ENCODE measurements around the gene SP140L. TPM values are rescaled to one million over a fixed set of nuclear protein-coding genes. Genes with fewer than 3 reads are reported as not detected.

Gene SP140L
- total and polyA plus RNA-seq, 3 experiments from 2014 or later: 30.1 to 32.5 (median 31.4) TPM

DNA sequence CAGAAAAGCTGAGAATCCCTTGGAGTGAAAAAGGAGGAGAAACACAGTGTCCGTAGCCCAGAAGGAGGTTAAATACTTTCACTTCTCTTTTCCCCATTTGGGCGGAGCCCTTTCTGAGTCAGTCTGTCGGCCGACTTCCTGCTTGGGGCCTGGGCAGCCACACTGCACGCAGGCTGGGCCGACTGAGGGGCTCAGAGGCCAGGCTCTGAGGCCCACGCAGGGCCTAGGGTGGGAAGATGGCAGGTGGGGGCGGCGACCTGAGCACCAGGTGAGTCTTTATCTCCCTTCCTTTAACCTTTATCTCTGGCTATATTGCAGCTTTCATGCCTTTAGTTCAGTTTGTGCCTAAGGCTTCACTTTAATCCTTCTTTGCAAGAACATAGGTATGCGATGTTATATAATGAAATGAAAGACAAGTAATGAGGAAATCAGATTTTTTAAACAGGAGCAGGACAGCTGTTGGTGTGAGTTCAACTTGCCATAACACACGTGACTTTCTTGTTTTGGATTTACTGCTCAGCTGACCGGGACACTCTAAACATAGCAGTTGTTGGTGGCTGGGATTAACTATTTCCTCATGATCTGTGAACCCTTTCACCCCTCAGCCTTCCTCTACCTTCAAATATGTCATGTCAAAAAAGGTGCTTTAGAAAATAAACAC is 89.2 kb downstream of the SP140L start, which contains the start of gene SP100:
SP100 (plus strand) TSS at position 141 of the 661 bp plus-strand sequence; CDS start at position 237, 96 bp downstream.
- H3K4me1 ChIP-seq (ENCODE audit: insufficient read depth, low read length): peaks cover 70% of the 10 kb centered on the region
- CTCF ChIA-PET: interaction anchor here (1.5 kb wide), 1 partner anchor 197 kb away, joined by 3 read pairs; no protein-coding TSS in a partner anchor

DNA sequence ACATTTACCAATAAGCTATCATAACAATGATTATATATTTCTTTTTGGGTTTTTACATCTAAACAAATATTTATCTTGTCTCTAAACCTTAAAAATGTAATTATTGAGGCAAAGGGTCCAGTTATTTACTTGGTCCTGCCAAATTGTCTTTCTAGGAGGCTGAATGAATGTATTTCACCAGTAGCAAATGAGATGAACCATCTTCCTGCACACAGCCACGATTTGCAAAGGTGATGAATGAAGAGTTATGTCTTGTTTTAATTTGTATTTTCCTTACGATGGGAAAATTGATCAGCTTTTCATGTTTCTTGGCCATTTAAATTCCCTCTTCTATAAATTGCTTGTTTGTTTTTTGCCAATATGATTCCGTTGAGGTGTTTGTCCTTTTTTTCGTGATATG is 90.4 kb downstream of the SP140L start:
- H3K9me3 Mint-ChIP-seq: no peaks in the 10 kb centered on the region
- H3K4me3 Mint-ChIP-seq: peak overlapping the region; percentile 82 to 99 (median 93)
- CTCF ChIA-PET: interaction anchor here (0.9 to 1.7 kb wide), 3 partner anchors 13 to 186 kb away, joined by 3 read pairs; no protein-coding TSS in a partner anchor
- DNase-seq: no peak
- peaks cover 4 to 50% (median 15%) of the 10 kb centered on the region in 3 donors for H3K36me3 Mint-ChIP-seq
- peak overlapping the region; percentile 26 to 96 (median 84) for H3K27ac Mint-ChIP-seq
- peaks cover 74 to 93% (median 87%) of the 10 kb centered on the region in 3 donors for H3K4me1 Mint-ChIP-seq
- Histone ChIP-seq H3K4me3 (ENCODE audit: low read length) (peak overlapping the region; percentile 96), H3K4me1 (ENCODE audit: insufficient read depth, low read length) (peaks cover 76% of the 10 kb centered on the region), H3K36me3 (ENCODE audit: insufficient read depth, low read length) (peaks cover 1% of the 10 kb centered on the region), H3K27ac (ENCODE audit: low read depth, low read length) (no peak overlapping the region), H3K27me3 (ENCODE audit: insufficient read depth, low read length, poor library complexity, severe bottlenecking) (no peaks in the 10 kb centered on the region), H3K9me3 (ENCODE audit: low read length) (no peaks in the 10 kb centered on the region)
- POLR2A ChIA-PET: interaction anchor here (0.6 to 1.9 kb wide), 2 partner anchors 134 to 185 kb away, joined by 5 to 7 read pairs; no protein-coding TSS in a partner anchor
- H3K27me3 Mint-ChIP-seq: no peaks in the 10 kb centered on the region

More for the DNA sequence above, 89.2 kb downstream of the SP140L start, which contains the start of gene SP100:
- H3K9me3 Mint-ChIP-seq: no peaks in the 10 kb centered on the region
- H3K36me3 ChIP-seq (ENCODE audit: insufficient read depth, low read length): no peaks in the 10 kb centered on the region
- H3K4me3 Mint-ChIP-seq: peak within 1 kb of the TSS; percentile 82 to 99 (median 93)
- H3K27me3 ChIP-seq (ENCODE audit: insufficient read depth, low read length, poor library complexity, severe bottlenecking): no peaks in the 10 kb centered on the region
- H3K27ac ChIP-seq (ENCODE audit: low read depth, low read length): peak within 1 kb of the TSS; percentile 91
- H3K27ac Mint-ChIP-seq: peak within 1 kb of the TSS; percentile 90 to 100 (median 98)
- H3K9me3 ChIP-seq (ENCODE audit: low read length): no peaks in the 10 kb centered on the region
- H3K4me1 Mint-ChIP-seq: peaks cover 71 to 88% (median 85%) of the 10 kb centered on the region in 3 donors
- no peaks in the 10 kb centered on the region for H3K27me3 Mint-ChIP-seq
- DNase-seq: peak; percentile 65 to 89 (median 78)
- H3K36me3 Mint-ChIP-seq: peaks cover 4 to 49% (median 7%) of the 10 kb centered on the region in 3 donors
- H3K4me3 ChIP-seq (ENCODE audit: low read length): peak within 1 kb of the TSS; percentile 96
- POLR2A ChIA-PET: interaction anchor here (1.3 to 1.9 kb wide), 2 partner anchors 89 to 187 kb away, joined by 5 to 7 read pairs; partner anchors contain the start of gene SP140L

DNA sequence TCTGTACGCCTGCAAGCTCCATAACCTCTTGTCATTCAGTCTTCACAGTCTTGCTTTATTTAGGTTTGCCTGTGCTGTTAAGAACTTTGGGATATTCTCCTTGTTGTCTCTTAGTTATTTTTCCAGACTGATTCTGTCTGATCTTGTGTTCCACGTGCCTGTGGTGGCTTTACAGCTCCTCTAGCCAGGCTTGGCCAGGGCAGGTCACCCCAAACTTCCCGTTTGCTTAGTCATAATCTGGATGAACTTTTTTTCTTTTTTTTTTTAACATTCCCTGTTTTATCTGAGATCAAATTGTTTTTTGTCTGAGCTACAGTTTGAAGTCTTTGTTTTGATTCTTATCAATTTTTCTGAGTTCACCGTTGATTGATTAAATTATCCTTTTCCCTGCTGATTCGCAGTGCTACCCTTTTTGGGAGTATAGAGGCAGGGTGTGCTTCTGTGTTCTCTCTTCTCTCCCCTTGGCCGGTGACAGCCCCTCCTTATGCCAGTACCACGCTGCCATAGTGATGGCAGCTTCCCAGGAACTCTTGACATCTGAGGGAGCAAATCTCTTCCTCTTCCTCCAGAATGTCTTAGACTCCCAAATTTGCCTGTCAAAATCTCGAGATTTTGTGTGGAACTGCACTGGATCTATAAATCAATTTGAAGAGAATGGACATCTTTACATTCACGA is 91.5 kb downstream of the SP140L start:
- no peaks in the 10 kb centered on the region for H3K9me3 ChIP-seq (ENCODE audit: low read length)
- Mint-ChIP-seq H3K27me3 (no peaks in the 10 kb centered on the region), H3K36me3 (peaks cover 4 to 55% (median 19%) of the 10 kb centered on the region in 3 donors), H3K27ac (peak overlapping the region; percentile 12 to 93 (median 86)), H3K9me3 (no peaks in the 10 kb centered on the region), H3K4me3 (peak overlapping the region; percentile 82 to 99 (median 93)), H3K4me1 (peaks cover 77 to 93% (median 87%) of the 10 kb centered on the region in 3 donors)
- H3K4me3 ChIP-seq (ENCODE audit: low read length): peak overlapping the region; percentile 96
- CTCF ChIA-PET: interaction anchor here (0.9 to 1.7 kb wide), 3 partner anchors 15 to 185 kb away, joined by 3 read pairs; no protein-coding TSS in a partner anchor
- DNase-seq: no peak
- POLR2A ChIA-PET: interaction anchor here (0.6 to 1.9 kb wide), 2 partner anchors 184 to 185 kb away, joined by 3 to 7 read pairs; no protein-coding TSS in a partner anchor
- H3K36me3 ChIP-seq (ENCODE audit: insufficient read depth, low read length): peaks cover 4% of the 10 kb centered on the region
- no peaks in the 10 kb centered on the region for H3K27me3 ChIP-seq (ENCODE audit: insufficient read depth, low read length, poor library complexity, severe bottlenecking)
- H3K4me1 ChIP-seq (ENCODE audit: insufficient read depth, low read length): peaks cover 70% of the 10 kb centered on the region
- peak overlapping the region; percentile 20 for H3K27ac ChIP-seq (ENCODE audit: low read depth, low read length)

DNA sequence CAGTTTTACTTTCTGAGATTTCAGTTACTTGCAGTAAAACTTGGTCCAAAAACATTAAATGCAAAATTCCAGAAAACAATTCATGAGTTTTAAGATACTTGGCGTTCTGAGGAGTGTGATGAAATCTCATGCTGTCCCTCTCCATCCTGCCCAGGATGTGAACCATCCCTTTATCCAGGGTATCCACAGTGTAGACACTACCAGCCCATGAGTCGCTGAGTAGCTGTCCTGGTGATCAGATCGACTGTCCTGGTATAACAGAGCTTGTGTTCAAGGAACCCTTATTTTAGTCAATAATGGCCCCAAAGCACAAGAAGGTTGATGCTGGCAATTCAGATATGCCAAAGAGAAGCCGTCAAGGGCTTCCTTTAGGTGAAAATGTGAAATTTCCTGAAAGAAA is 92.2 kb downstream of the SP140L start:
- Histone ChIP-seq H3K27me3 (ENCODE audit: insufficient read depth, low read length, poor library complexity, severe bottlenecking) (no peaks in the 10 kb centered on the region), H3K27ac (ENCODE audit: low read depth, low read length) (no peak overlapping the region), H3K4me1 (ENCODE audit: insufficient read depth, low read length) (peaks cover 70% of the 10 kb centered on the region), H3K36me3 (ENCODE audit: insufficient read depth, low read length) (peaks cover 4% of the 10 kb centered on the region), H3K4me3 (ENCODE audit: low read length) (peak overlapping the region; percentile 96), H3K9me3 (ENCODE audit: low read length) (no peaks in the 10 kb centered on the region)
- Mint-ChIP-seq H3K9me3 (no peaks in the 10 kb centered on the region), H3K36me3 (peaks cover 8 to 62% (median 26%) of the 10 kb centered on the region in 3 donors), H3K4me1 (peaks cover 78 to 93% (median 87%) of the 10 kb centered on the region in 3 donors), H3K27ac (peak overlapping the region in 7 of 8 donors; percentile 21 to 89 (median 81)), H3K4me3 (peak overlapping the region; percentile 82 to 99 (median 93)), H3K27me3 (no peaks in the 10 kb centered on the region)
- no peak for DNase-seq
- POLR2A ChIA-PET: no interaction called here
- CTCF ChIA-PET: no interaction called here

DNA sequence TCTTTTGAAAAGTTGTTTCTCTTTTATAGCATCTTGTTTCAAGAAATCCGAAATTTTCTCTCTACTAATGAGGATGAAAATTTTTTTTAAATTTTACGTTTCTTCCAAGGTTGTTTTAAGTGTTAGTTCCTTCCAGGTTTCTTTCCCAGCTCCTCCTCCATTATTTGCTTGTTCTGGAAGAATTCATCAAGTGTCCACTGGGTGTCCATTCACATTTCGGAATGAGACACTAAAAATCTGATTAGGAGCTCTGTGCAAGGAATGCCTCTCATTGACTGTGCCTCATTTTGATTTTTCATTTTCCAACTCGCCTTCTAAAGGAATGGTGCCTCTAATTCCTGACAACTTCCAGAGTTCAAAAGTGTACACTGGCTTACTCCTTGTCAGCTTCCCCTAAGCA is 95.2 kb downstream of the SP140L start:
- no peak for DNase-seq
- Histone ChIP-seq H3K27ac (ENCODE audit: low read depth, low read length) (no peak overlapping the region), H3K4me1 (ENCODE audit: insufficient read depth, low read length) (peaks cover 81% of the 10 kb centered on the region), H3K4me3 (ENCODE audit: low read length) (no peak overlapping the region), H3K27me3 (ENCODE audit: insufficient read depth, low read length, poor library complexity, severe bottlenecking) (no peaks in the 10 kb centered on the region), H3K9me3 (ENCODE audit: low read length) (no peaks in the 10 kb centered on the region), H3K36me3 (ENCODE audit: insufficient read depth, low read length) (peaks cover 4% of the 10 kb centered on the region)
- Mint-ChIP-seq H3K27me3 (no peaks in the 10 kb centered on the region), H3K4me1 (peaks cover 90 to 100% (median 98%) of the 10 kb centered on the region in 3 donors), H3K27ac (peak overlapping the region in 7 of 8 donors; percentile 1 to 71 (median 54)), H3K9me3 (no peaks in the 10 kb centered on the region), H3K4me3 (peak overlapping the region; percentile 5 to 68 (median 52)), H3K36me3 (peaks cover 8 to 77% (median 31%) of the 10 kb centered on the region in 3 donors)
- ChIA-PET CTCF (interaction anchor here (2.0 kb wide), 1 partner anchor 9 kb away, joined by 4 read pairs; no protein-coding TSS in a partner anchor), POLR2A (no interaction called here)

DNA sequence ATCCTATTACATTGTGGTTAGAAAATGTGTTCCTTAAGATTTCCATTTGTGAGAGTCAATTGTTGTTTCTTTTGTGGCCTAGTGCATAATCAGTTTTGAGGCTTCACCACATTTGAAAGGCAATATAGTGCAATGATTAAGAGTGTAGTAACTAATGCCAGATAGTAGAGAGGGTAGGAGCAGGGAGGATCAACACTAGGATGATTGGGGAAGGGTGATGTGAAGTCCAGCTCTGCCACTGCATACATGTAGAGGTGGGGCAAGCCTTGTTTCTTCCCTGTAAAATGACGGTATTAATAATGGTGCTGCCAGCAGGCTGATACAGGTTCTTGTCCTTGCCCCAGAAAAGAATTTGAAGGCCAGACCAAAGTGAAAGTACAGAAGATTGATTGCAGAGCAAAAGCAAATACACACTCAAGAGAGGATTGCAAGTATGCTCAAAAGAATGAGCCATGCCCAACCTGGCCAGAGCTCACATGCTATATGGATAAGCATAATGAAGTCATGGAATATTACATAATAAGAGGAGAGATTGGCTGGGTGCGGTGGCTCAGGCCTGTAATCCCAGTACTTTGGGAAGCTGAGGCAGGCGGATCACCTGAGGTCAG is 97.0 kb downstream of the SP140L start:
- Mint-ChIP-seq H3K36me3 (peaks cover 9 to 77% (median 36%) of the 10 kb centered on the region in 3 donors), H3K4me3 (peak overlapping the region; percentile 9 to 77 (median 68)), H3K9me3 (peaks cover 0 to 5% (median 3%) of the 10 kb centered on the region in 5 donors), H3K4me1 (peaks cover 80 to 95% (median 91%) of the 10 kb centered on the region in 3 donors), H3K27ac (peak overlapping the region; percentile 1 to 82 (median 61)), H3K27me3 (no peaks in the 10 kb centered on the region)
- POLR2A ChIA-PET: no interaction called here
- CTCF ChIA-PET: no interaction called here
- H3K27me3 ChIP-seq (ENCODE audit: insufficient read depth, low read length, poor library complexity, severe bottlenecking): no peaks in the 10 kb centered on the region
- H3K4me3 ChIP-seq (ENCODE audit: low read length): no peak overlapping the region
- H3K27ac ChIP-seq (ENCODE audit: low read depth, low read length): no peak overlapping the region
- peaks cover 72% of the 10 kb centered on the region for H3K4me1 ChIP-seq (ENCODE audit: insufficient read depth, low read length)
- H3K9me3 ChIP-seq (ENCODE audit: low read length): peaks cover 1% of the 10 kb centered on the region
- peaks cover 4% of the 10 kb centered on the region for H3K36me3 ChIP-seq (ENCODE audit: insufficient read depth, low read length)
- no peak for DNase-seq

DNA sequence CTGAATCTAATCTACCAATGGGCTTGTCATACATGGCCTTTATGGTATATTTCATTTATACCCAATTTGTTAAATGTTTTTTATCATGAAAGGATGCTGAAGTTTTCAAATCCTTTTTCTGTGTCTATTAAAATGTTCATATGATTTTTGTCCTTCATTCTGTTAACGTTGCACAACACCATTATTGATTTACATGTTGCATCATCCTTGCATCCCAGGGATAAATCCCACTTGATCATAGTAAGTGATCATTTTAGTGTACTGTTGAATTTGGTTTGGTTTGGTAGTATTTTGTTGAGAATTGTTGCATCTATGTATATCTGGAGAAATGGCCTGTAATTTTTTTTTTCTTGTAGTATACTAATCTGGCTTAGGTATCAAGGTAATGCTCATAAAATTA is 98.4 kb downstream of the SP140L start:
- peaks cover 75 to 95% (median 84%) of the 10 kb centered on the region in 3 donors for H3K4me1 Mint-ChIP-seq

More for the DNA sequence above, 98.4 kb downstream of the SP140L start:
- peaks cover 10% of the 10 kb centered on the region for H3K36me3 ChIP-seq (ENCODE audit: insufficient read depth, low read length)
- H3K4me3 ChIP-seq (ENCODE audit: low read length): no peak overlapping the region
- Mint-ChIP-seq H3K4me3 (peak overlapping the region; percentile 11 to 70 (median 50)), H3K27ac (peak overlapping the region in 7 of 8 donors; percentile 18 to 87 (median 56)), H3K27me3 (no peaks in the 10 kb centered on the region), H3K36me3 (peaks cover 23 to 80% (median 46%) of the 10 kb centered on the region in 3 donors), H3K9me3 (peaks cover 4 to 16% (median 12%) of the 10 kb centered on the region in 5 donors)
- no peak overlapping the region for H3K27ac ChIP-seq (ENCODE audit: low read depth, low read length)
- DNase-seq: no peak
- H3K27me3 ChIP-seq (ENCODE audit: insufficient read depth, low read length, poor library complexity, severe bottlenecking): no peaks in the 10 kb centered on the region
- H3K9me3 ChIP-seq (ENCODE audit: low read length): peaks cover 3% of the 10 kb centered on the region
- ChIA-PET CTCF (no interaction called here), POLR2A (no interaction called here)
- H3K4me1 ChIP-seq (ENCODE audit: insufficient read depth, low read length): peaks cover 64% of the 10 kb centered on the region
